PC-3 (cell line): ENCODE measurements around the gene SNAP47. TPM values are rescaled to one million over a fixed set of nuclear protein-coding genes. Genes with fewer than 3 reads are reported as not detected.

ENCODE experiments used
- ATAC-seq: fragments of 200-7000 bp; cut with Tn5 transposase; 2 replicates; pipeline ENCODE4 v1.9.1; 2020; ENCODE audit warnings: mild to moderate bottlenecking, moderate library complexity
- BruUV-seq: library from RNA; stranded (reverse); fragments of 400-500 nt; replicated peaks from 2 replicates; lab custom pipeline; 2021; lab: Mats Ljungman, UMichigan
- CTCF ChIA-PET: fragments of 300-600 bp; sonication (Branson Sonifier 250); formaldehyde crosslinking; loops from one replicate; lab custom pipeline; 2022; ENCODE audit warnings: antibody characterized with exemption; lab: Charles Lee
- POLR2A ChIA-PET: fragments of 300-600 bp; sonication (Branson Sonifier 250); formaldehyde crosslinking; loops from one replicate; lab custom pipeline; 2022; ENCODE audit warnings: antibody characterized with exemption; ENCODE audit not compliant: unreplicated experiment; lab: Charles Lee
- DNase-seq: peaks from one replicate; pipeline ENCODE4 v3.0.0-alpha.2; 2015
- H2AFZ ChIP-seq: fragments of 300-600 bp; sonication (generic); 2 replicates; pipeline ENCODE4 v1.6.0; 2016; ENCODE audit warnings: antibody characterized with exemption, low read length
- H3F3A ChIP-seq: fragments of 300-600 bp; sonication (generic); one replicate; pipeline ENCODE4 v1.6.0; 2017; ENCODE audit warnings: antibody characterized with exemption, low read length, control low read depth, mild to moderate bottlenecking; ENCODE audit not compliant: unreplicated experiment
- H3K27ac ChIP-seq: fragments of 300-600 bp; sonication (generic); 2 replicates; pipeline ENCODE4 v1.5.1; 2016; ENCODE audit warnings: mild to moderate bottlenecking, low read length
- H3K27me3 ChIP-seq: fragments of 300-600 bp; sonication (generic); 2 replicates; pipeline ENCODE4 v1.6.1; 2016; ENCODE audit warnings: low read length, mixed read lengths
- H3K36me3 ChIP-seq: fragments of 300-600 bp; sonication (generic); 2 replicates; pipeline ENCODE4 v1.6.1; 2016; ENCODE audit warnings: low read depth, mixed run types, low read length, mixed read lengths
- H3K4me1 ChIP-seq: fragments of 300-600 bp; sonication (generic); 2 replicates; pipeline ENCODE4 v1.5.1; 2016; ENCODE audit warnings: low read length; ENCODE audit not compliant: insufficient read depth
- H3K4me2 ChIP-seq: fragments of 300-600 bp; sonication (generic); 2 replicates; pipeline ENCODE4 v1.6.0; 2016; ENCODE audit warnings: low read length
- H3K4me3 ChIP-seq: fragments of 300-600 bp; sonication (generic); 2 replicates; pipeline ENCODE4 v1.5.1; 2016; ENCODE audit warnings: mild to moderate bottlenecking, low read length, mixed read lengths
- H3K79me2 ChIP-seq: fragments of 300-600 bp; sonication (generic); 2 replicates; pipeline ENCODE4 v1.6.1; 2017; ENCODE audit warnings: low read length, mixed read lengths
- H3K9ac ChIP-seq: fragments of 300-600 bp; sonication (generic); 2 replicates; pipeline ENCODE4 v1.6.0; 2016; ENCODE audit warnings: mild to moderate bottlenecking, low read length
- H3K9me2 ChIP-seq: fragments of 300-600 bp; sonication (generic); replicated peaks from 2 replicates; pipeline ENCODE4 v1.6.1; 2016; ENCODE audit warnings: mixed run types, low read length, mixed read lengths
- H3K9me3 ChIP-seq: fragments of 300-600 bp; sonication (generic); 2 replicates; pipeline ENCODE4 v1.6.1; 2016; ENCODE audit warnings: low read length, mixed read lengths
- H4K20me1 ChIP-seq: fragments of 300-600 bp; sonication (generic); 2 replicates; pipeline ENCODE4 v1.6.1; 2016; ENCODE audit warnings: low read length, mixed read lengths
- EZH2 ChIP-seq: fragments of 300-600 bp; sonication (generic); IDR thresholded peaks from one replicate; pipeline ENCODE4 v1.6.1; 2017; ENCODE audit warnings: antibody characterized with exemption, mild to moderate bottlenecking, low read length; ENCODE audit not compliant: unreplicated experiment
- EZH2phosphoT487 ChIP-seq: fragments of 300-600 bp; sonication (generic); IDR thresholded peaks from 2 replicates; pipeline ENCODE4 v1.6.1; 2018; ENCODE audit warnings: mild to moderate bottlenecking, antibody characterized with exemption, low read length, borderline replicate concordance
- intact Hi-C: fragments of 100-400 bp; cut with micrococcal nuclease; formaldehyde crosslinking; loops from 2 replicates; pipeline ENCODE4 v1.9.0; 2023
- total RNA-seq: library from RNA; depleted of rRNA; stranded (reverse); fragments of >200 nt; gene quantifications from 2 replicates; pipeline ENCODE4 v1.2.3, GENCODE V29; 2014
- TF ChIP-seq, protein P1 (sequence below): fragments of 300-600 bp; sonication (generic); conservative IDR thresholded peaks from 2 replicates; pipeline ENCODE4 v1.5.1; 2017; ENCODE audit warnings: antibody characterized with exemption, low read depth, mild to moderate bottlenecking, low read length

SNAP47 gene
- total RNA-seq, 1 experiment from 2014 or later, result 123 TPM

DNA sequence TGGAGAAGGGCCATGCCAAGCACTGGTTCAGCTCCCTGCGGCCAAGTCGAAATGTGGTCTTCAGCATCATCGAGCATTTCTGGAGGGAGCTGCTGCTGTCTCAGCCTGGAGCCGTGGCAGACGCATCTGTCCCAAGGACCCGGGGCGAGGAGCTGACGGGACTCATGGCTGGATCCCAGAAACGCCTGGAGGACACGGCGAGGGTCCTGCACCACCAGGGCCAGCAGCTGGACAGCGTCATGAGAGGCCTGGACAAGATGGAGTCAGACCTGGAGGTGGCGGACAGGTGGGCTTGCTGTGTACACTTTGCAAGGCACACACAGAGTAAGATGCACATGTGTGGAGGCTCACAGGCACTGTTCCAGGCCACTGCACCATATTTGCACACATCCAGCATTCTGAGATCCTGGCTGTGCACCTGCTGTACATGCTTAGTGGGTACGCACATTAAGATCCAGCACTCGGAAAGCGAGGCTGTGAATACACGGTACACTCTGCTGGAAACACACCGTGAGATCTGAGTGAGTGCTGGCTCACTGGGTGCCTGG is 12.8 kb downstream of the SNAP47 start:
- Histone ChIP-seq H4K20me1 (peaks cover 11% of the 10 kb centered on the region; the same call in 1 of the 2 replicates), H3K9ac (no peak overlapping the region), H3F3A (no peaks in the 10 kb centered on the region), H3K4me1 (no peaks in the 10 kb centered on the region), H3K36me3 (peaks cover 18% of the 10 kb centered on the region), H2AFZ (no peak overlapping the region), H3K9me3 (no peaks in the 10 kb centered on the region), H3K9me2 (no peaks in the 10 kb centered on the region), H3K27me3 (no peaks in the 10 kb centered on the region), H3K27ac (no peak overlapping the region), H3K4me2 (no peak overlapping the region), H3K79me2 (peaks cover 97% of the 10 kb centered on the region), H3K4me3 (no peak overlapping the region)
- ATAC-seq (no peak), DNase-seq (no peak)
- BruUV-seq, result TSS peak; percentile 30
- TF ChIP-seq, protein P1, sequence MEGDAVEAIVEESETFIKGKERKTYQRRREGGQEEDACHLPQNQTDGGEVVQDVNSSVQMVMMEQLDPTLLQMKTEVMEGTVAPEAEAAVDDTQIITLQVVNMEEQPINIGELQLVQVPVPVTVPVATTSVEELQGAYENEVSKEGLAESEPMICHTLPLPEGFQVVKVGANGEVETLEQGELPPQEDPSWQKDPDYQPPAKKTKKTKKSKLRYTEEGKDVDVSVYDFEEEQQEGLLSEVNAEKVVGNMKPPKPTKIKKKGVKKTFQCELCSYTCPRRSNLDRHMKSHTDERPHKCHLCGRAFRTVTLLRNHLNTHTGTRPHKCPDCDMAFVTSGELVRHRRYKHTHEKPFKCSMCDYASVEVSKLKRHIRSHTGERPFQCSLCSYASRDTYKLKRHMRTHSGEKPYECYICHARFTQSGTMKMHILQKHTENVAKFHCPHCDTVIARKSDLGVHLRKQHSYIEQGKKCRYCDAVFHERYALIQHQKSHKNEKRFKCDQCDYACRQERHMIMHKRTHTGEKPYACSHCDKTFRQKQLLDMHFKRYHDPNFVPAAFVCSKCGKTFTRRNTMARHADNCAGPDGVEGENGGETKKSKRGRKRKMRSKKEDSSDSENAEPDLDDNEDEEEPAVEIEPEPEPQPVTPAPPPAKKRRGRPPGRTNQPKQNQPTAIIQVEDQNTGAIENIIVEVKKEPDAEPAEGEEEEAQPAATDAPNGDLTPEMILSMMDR, result no peak
- TF ChIP-seq EZH2, result no peak
- no peak for TF ChIP-seq EZH2phosphoT487
- intact Hi-C loops, result no loop called here
- ChIA-PET CTCF (no interaction called here), POLR2A (no interaction called here)

DNA sequence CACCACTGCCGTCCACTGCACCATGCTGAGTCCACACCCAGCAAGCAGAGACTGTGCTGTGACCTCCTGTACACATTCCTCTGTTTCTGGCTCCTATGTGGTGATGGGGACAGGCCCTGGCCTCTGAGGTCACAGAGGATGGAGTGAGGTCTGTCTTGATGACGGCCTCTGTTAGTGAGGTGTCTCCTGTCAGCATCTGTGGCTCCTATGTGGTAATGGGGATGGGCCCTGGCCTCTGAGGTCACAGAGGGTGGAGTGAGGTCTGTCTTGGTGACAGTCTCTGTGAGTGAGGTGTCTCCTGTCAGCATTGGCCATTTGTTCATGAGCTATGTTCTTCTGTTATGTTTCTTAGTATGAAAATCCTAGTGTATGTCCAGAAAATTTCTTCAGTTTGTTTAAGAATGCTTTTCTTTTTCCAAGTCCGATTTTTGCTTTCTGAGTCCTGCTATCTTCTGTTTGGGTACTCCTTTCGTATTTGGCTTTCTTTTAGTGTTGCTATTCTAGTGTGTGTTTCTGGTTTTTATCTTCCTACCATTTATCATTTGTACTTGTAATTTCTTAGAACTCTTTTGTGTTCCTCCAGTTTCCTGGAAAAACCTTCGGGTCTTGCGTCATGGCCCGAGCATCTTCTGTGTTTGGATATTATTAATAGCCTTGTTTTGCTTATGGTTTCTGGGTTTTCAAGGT is 13.4 kb downstream of the SNAP47 start:
- TF ChIP-seq EZH2, result no peak
- TF ChIP-seq, protein P1, result no peak
- no peak for TF ChIP-seq EZH2phosphoT487
- Histone ChIP-seq H4K20me1 (peaks cover 11% of the 10 kb centered on the region; the same call in 1 of the 2 replicates), H3K9ac (no peak overlapping the region), H3K9me3 (no peaks in the 10 kb centered on the region), H3K36me3 (peaks cover 24% of the 10 kb centered on the region), H2AFZ (no peak overlapping the region), H3K4me3 (no peak overlapping the region), H3K4me1 (peaks cover 3% of the 10 kb centered on the region; the same call in 1 of the 2 replicates), H3F3A (no peaks in the 10 kb centered on the region), H3K27ac (no peak overlapping the region), H3K4me2 (no peak overlapping the region), H3K9me2 (no peaks in the 10 kb centered on the region), H3K79me2 (peaks cover 97% of the 10 kb centered on the region), H3K27me3 (no peaks in the 10 kb centered on the region)
- ATAC-seq (0 out of 2 replicates have a peak, but pooled peaks have one; percentile 22), DNase-seq (no peak)
- CTCF ChIA-PET, result no interaction called here
- intact Hi-C loops, result no loop called here
- BruUV-seq, result no TSS peak
- POLR2A ChIA-PET, result no interaction called here

DNA sequence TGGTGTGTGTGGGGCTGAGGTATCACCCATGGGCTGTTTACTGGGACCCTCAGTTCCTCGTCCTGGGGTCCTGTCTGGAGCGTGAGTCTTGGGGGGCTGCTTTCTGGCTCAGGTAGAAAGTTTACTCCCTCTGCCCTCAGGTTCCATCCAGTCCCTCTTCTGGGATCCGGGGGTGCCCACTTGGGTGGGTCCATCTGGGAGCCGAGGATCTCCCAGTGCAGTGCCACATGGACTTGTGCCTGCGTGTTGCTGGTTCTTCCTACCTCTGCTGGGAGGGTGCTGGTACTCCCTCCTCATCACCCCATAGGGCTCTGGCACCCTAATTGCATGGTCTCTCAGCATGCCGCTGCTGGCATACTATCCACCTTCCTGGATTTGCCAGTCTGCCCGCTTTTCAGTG is 14.0 kb downstream of the SNAP47 start:
- H2AFZ ChIP-seq, result no peak overlapping the region
- H3K9me3 ChIP-seq, result no peaks in the 10 kb centered on the region
- no peak overlapping the region for H3K4me3 ChIP-seq
- H3K9me2 ChIP-seq, result no peaks in the 10 kb centered on the region
- TF ChIP-seq, protein P1, result no peak
- TF ChIP-seq EZH2phosphoT487, result no peak
- no peak for TF ChIP-seq EZH2
- DNase-seq (no peak), ATAC-seq (no peak)
- intact Hi-C loops, result no loop called here
- ChIA-PET POLR2A (no interaction called here), CTCF (no interaction called here)
- peaks cover 12% of the 10 kb centered on the region; the same call in 1 of the 2 replicates for H4K20me1 ChIP-seq
- no peak overlapping the region for H3K4me2 ChIP-seq
- peaks cover 97% of the 10 kb centered on the region for H3K79me2 ChIP-seq
- H3F3A ChIP-seq, result no peaks in the 10 kb centered on the region
- peaks cover 26% of the 10 kb centered on the region for H3K36me3 ChIP-seq
- no peak overlapping the region for H3K27ac ChIP-seq
- no TSS peak for BruUV-seq
- no peaks in the 10 kb centered on the region for H3K27me3 ChIP-seq
- H3K4me1 ChIP-seq, result peaks cover 9% of the 10 kb centered on the region; the same call in 1 of the 2 replicates
- H3K9ac ChIP-seq, result no peak overlapping the region
